ENCODE data around the gene P4HA3.
"Not testable (repeated sequence)": the region's sequence is repeated elsewhere in the genome, so short reads cannot be mapped to it uniquely, and the experiment has no call there.

P4HA3 gene

GRCh38 chr11:74311352-74311926, at the start of gene P4HA3:
Gene P4HA3 (minus strand): TSS chr11:74311640. CDS start chr11:74311611, 29 bp downstream.
- DNase-seq (ENCODE audit: low read depth), result peak; percentile 19

- DNase-seq (ENCODE audit: low read depth), result no peak
Measured at GRCh38 chr11:74357449-74357848, 46.0 kb upstream of the P4HA3 start.

GRCh38 chr11:74355626-74356025, 44.2 kb upstream of the P4HA3 start:
- DNase-seq (ENCODE audit: low read depth), result no peak

GRCh38 chr11:74354036-74354435, 42.6 kb upstream of the P4HA3 start:
- no peak for DNase-seq (ENCODE audit: low read depth)

- no peak for DNase-seq (ENCODE audit: low read depth)
Measured at GRCh38 chr11:74347381-74347780, 35.9 kb upstream of the P4HA3 start.

GRCh38 chr11:74345420-74345819, 34.0 kb upstream of the P4HA3 start:
- DNase-seq (ENCODE audit: low read depth), result no peak

GRCh38 chr11:74341921-74342320, 30.5 kb upstream of the P4HA3 start:
- DNase-seq (ENCODE audit: low read depth), result no peak

GRCh38 chr11:74339619-74340018, 28.2 kb upstream of the P4HA3 start:
- DNase-seq (ENCODE audit: low read depth), result no peak

- DNase-seq (ENCODE audit: low read depth), result no peak
Measured at GRCh38 chr11:74338963-74339362, 27.5 kb upstream of the P4HA3 start.

- DNase-seq (ENCODE audit: low read depth), result no peak
Measured at GRCh38 chr11:74333193-74333592, 21.8 kb upstream of the P4HA3 start.

GRCh38 chr11:74332291-74332690, 20.9 kb upstream of the P4HA3 start:
- DNase-seq (ENCODE audit: low read depth), result no peak

- not testable (repeated sequence) for DNase-seq (ENCODE audit: low read depth)
Measured at GRCh38 chr11:74331000-74331399, 19.6 kb upstream of the P4HA3 start.

GRCh38 chr11:74330075-74330858, 18.8 kb upstream of the P4HA3 start:
- DNase-seq (ENCODE audit: low read depth), result no peak

- DNase-seq (ENCODE audit: low read depth), result no peak
Measured at GRCh38 chr11:74327076-74327475, 15.6 kb upstream of the P4HA3 start.

- DNase-seq (ENCODE audit: low read depth), result no peak
Measured at GRCh38 chr11:74326665-74327064, 15.2 kb upstream of the P4HA3 start.

GRCh38 chr11:74325649-74326645, 14.5 kb upstream of the P4HA3 start:
- no peak for DNase-seq (ENCODE audit: low read depth)

- no peak for DNase-seq (ENCODE audit: low read depth)
Measured at GRCh38 chr11:74322667-74323066, 11.2 kb upstream of the P4HA3 start.

- DNase-seq (ENCODE audit: low read depth), result no peak
Measured at GRCh38 chr11:74321487-74322188, 10.2 kb upstream of the P4HA3 start.

- DNase-seq (ENCODE audit: low read depth), result no peak
Measured at GRCh38 chr11:74320538-74320937, 9.1 kb upstream of the P4HA3 start.

GRCh38 chr11:74319139-74319816, 7.8 kb upstream of the P4HA3 start:
- no peak for DNase-seq (ENCODE audit: low read depth)

- DNase-seq (ENCODE audit: low read depth), result no peak
Measured at GRCh38 chr11:74318241-74318932, 6.9 kb upstream of the P4HA3 start.
